Pancreas (tissue), 10 donors: Measurements from ENCODE around the gene MRPL19. TPM values are rescaled to one million over a fixed set of nuclear protein-coding genes. Genes with fewer than 3 reads are reported as not detected.
A peak's percentile ranks its signal among the peaks of the same experiment; 100 is the strongest.

Experiments
- ATAC-seq, 4 donors: fragments of 200-7000 bp; cut with Tn5 transposase; one replicate each; pipeline versions ENCODE4 v1.8.0 to v1.9.1; 2020; ENCODE audit warnings: mild to moderate bottlenecking in 4 of 4, moderate library complexity in 4 of 4
- DNase-seq, 6 donors: peaks; one replicate each; pipeline ENCODE4 v3.0.0-alpha.2; 2020
- FAIRE-seq: peaks from 2 replicates; lab custom pipeline; 2012; peaks lifted over from hg19 to GRCh38; lab: Jason Lieb, UNC
- H3K27ac ChIP-seq, 4 donors: fragments of 200-600 bp; sonication (generic); 1 replicate in 3 of 4; 2 replicates in 1 of 4; pipeline versions ENCODE4 v1.5.0 to v1.8.0; 2020
- H3K27me3 ChIP-seq, 4 donors: fragments of 200-600 bp; one replicate each; pipeline ENCODE4 v1.8.0; 2021
- H3K36me3 ChIP-seq, 3 donors: fragments of 200-600 bp; sonication (generic) in 1 of 3; one replicate each; pipeline versions ENCODE4 v1.5.0 to v1.8.0; 2020 to 2021
- H3K4me1 ChIP-seq, 3 donors: fragments of 200-600 bp; one replicate each; pipeline ENCODE4 v1.8.0; 2021
- H3K4me3 ChIP-seq, 4 donors: fragments of 200-600 bp; sonication (generic) in 2 of 4; one replicate each; pipeline versions ENCODE4 v1.5.0 to v1.8.0; 2020 to 2021
- H3K9me3 ChIP-seq, 4 donors: fragments of 200-600 bp; one replicate each; pipeline ENCODE4 v1.8.0; 2021
- CTCF ChIP-seq, 4 donors: fragments of 200-600 bp; sonication (generic) in 3 of 4; IDR thresholded peaks; one replicate each; pipeline versions ENCODE4 v1.5.0 to v1.8.0; 2021; ENCODE audit warnings: antibody characterized with exemption in 4 of 4
- WGBS, 2 donors: extraction: QIAGEN DNeasy Blood & Tissue Kit; methylation state at CpG; one replicate each; pipeline ENCODE4 v1.1.7; 2013; 5-methylcytosine and 5-hydroxymethylcytosine counted together
- intact Hi-C, 3 donors: fragments of 100-400 bp; cut with DNase I; formaldehyde crosslinking; loops; one replicate each; pipeline versions ENCODE4 v1.11.1 to v1.14.2; 2022
- polyA plus RNA-seq, 2 donors: library from polyadenylated mRNA; stranded (reverse); fragments of 200-250 nt; gene quantifications; one replicate each; pipeline ENCODE4 v1.2.3, GENCODE V29; 2013
- total RNA-seq, 6 donors: library from RNA; stranded (reverse); fragmentation: NEBNext Ultra II Directional in 4 of 6; extraction: Animal tissue kit (Norgen Biotek cat#: 25700) in 4 of 6; gene quantifications; one replicate each; pipeline versions ENCODE4 v1.2.1 to v1.2.4, GENCODE V29; 2021 to 2023
- donor health status: healthy with polysubstance abuse.
- donor health status: DM: no; HTN: no; CAD: no; lungs with moderate emphysema.
- donor health status: DM: no; HTN: no; CAD: no.
- donor health status: control.
- donor health status: control.
- donor health status: Bipolar disorder and iron deficiency.
- donor health status: DM: yes; HTN: yes; CAD: no.
- donor health status: DM: no; HTN: no; CAD: no.
- donor health status: DM: no; HTN: no; CAD: no.
- donor health status: DM: yes; HTN: yes; CAD: no.

The MRPL19 gene
- total and polyA plus RNA-seq, 8 donors, result 7.5 to 28.5 (median 18.8) TPM

GRCh38 chr2:75637568-75637967 is 9.0 kb upstream of the MRPL19 start:
- Histone ChIP-seq H3K4me1 (peaks cover 4 to 9% (median 6%) of the 10 kb centered on the region in 3 donors), H3K9me3 (no peaks in the 10 kb centered on the region), H3K27me3 (no peaks in the 10 kb centered on the region), H3K4me3 (no peak overlapping the region), H3K27ac (no peak overlapping the region), H3K36me3 (no peaks in the 10 kb centered on the region)
- intact Hi-C loops, result no loop called here
- 35 to 38% methylated on average over 1 of the region's 1 CpG for WGBS, 2 donors
- no peak for ATAC-seq
- FAIRE-seq, result no peak
- DNase-seq, result no peak
- no peak for TF ChIP-seq CTCF (IDR thresholded peaks at IDR 0.05)

GRCh38 chr2:75640621-75641121 is 5.9 kb upstream of the MRPL19 start:
- ATAC-seq (peak; percentile 97 to 100 (median 99)), FAIRE-seq (no peak), DNase-seq (peak; percentile 45 to 76 (median 55))
- no peaks in the 10 kb centered on the region for H3K27me3 ChIP-seq
- no peaks in the 10 kb centered on the region for H3K36me3 ChIP-seq
- no peaks in the 10 kb centered on the region for H3K9me3 ChIP-seq
- H3K4me3 ChIP-seq, result no peak overlapping the region
- peaks cover 4 to 9% (median 6%) of the 10 kb centered on the region in 3 donors for H3K4me1 ChIP-seq
- TF ChIP-seq CTCF (IDR thresholded peaks at IDR 0.05), result peak; percentile 82 to 98 (median 96)
- H3K27ac ChIP-seq, result peak overlapping the region in 2 of 4 donors; percentile 28 to 40
- WGBS, 2 donors, result 0 to 2% methylated on average over 3 of the region's 3 CpGs
- intact Hi-C loops, result no loop called here

GRCh38 chr2:75641587-75641986 is 5.0 kb upstream of the MRPL19 start:
- DNase-seq (no peak), FAIRE-seq (no peak), ATAC-seq (peak in 1 of 4 donors; percentile 16)
- no peak for TF ChIP-seq CTCF (IDR thresholded peaks at IDR 0.05)
- Histone ChIP-seq H3K4me1 (peaks cover 4 to 9% (median 6%) of the 10 kb centered on the region in 3 donors), H3K36me3 (no peaks in the 10 kb centered on the region), H3K27me3 (no peaks in the 10 kb centered on the region), H3K4me3 (no peak overlapping the region), H3K27ac (peak overlapping the region in 1 of 4 donors; percentile 28), H3K9me3 (no peaks in the 10 kb centered on the region)
- intact Hi-C loops, result no loop called here
- 63 to 66% methylated on average over 1 of the region's 1 CpG for WGBS, 2 donors

GRCh38 chr2:75643980-75644379 is 2.6 kb upstream of the MRPL19 start:
- H3K4me3 ChIP-seq, result no peak overlapping the region
- no peaks in the 10 kb centered on the region for H3K27me3 ChIP-seq
- no peaks in the 10 kb centered on the region for H3K36me3 ChIP-seq
- FAIRE-seq (no peak), DNase-seq (no peak), ATAC-seq (no peak)
- H3K9me3 ChIP-seq, result no peaks in the 10 kb centered on the region
- H3K27ac ChIP-seq, result no peak overlapping the region
- intact Hi-C loops, result no loop called here
- H3K4me1 ChIP-seq, result peaks cover 6 to 14% (median 13%) of the 10 kb centered on the region in 3 donors
- TF ChIP-seq CTCF (IDR thresholded peaks at IDR 0.05), result no peak
- 77 to 84% methylated on average over 1 of the region's 1 CpG for WGBS, 2 donors

GRCh38 chr2:75645643-75646042 is 940 bp upstream of the MRPL19 start:
- no peak for DNase-seq
- WGBS, 2 donors, result 96 to 97% methylated on average over 10 of the region's 10 CpGs
- intact Hi-C loops, result no loop called here
- Histone ChIP-seq H3K36me3 (no peaks in the 10 kb centered on the region), H3K27ac (no peak overlapping the region), H3K4me3 (no peak overlapping the region), H3K27me3 (no peaks in the 10 kb centered on the region), H3K4me1 (peaks cover 6 to 14% (median 13%) of the 10 kb centered on the region in 3 donors), H3K9me3 (no peaks in the 10 kb centered on the region)
- no peak for FAIRE-seq
- no peak for ATAC-seq
- TF ChIP-seq CTCF (IDR thresholded peaks at IDR 0.05), result no peak
